ENCODE measurements around the gene UPK2. TPM values are rescaled to one million over a fixed set of nuclear protein-coding genes. Genes with fewer than 3 reads are reported as not detected.

UPK2 gene
- total and polyA plus RNA-seq, 2 of the 13 experiments (the other 11 are each of a cell fraction or from before 2014, with no cell fraction given), result not detected

GRCh38 chr11:118988280-118988679, 32.2 kb downstream of the UPK2 start:
- in situ Hi-C loops (cut with HindIII; ENCODE audit: extremely low pct_ligation_motif_present, low pct_unique_long_range_greater_than_20kb), result no loop called here
- no peak overlapping the region for H3K4me2 ChIP-seq (ENCODE audit: low read depth, low read length)
- H3K4me1 ChIP-seq (ENCODE audit: insufficient read depth, low read length), result no peaks in the 10 kb centered on the region
- H3K36me3 ChIP-seq (replicated peaks in 1 of 2; ENCODE audit: control insufficient read depth in 1 of 2, insufficient read depth in 2 of 2, low read length in 2 of 2), result no peaks in the 10 kb centered on the region
- H4K20me1 ChIP-seq (ENCODE audit: insufficient read depth, low read length), result no peaks in the 10 kb centered on the region
- no peaks in the 10 kb centered on the region for H3K9me3 ChIP-seq (ENCODE audit: low read length)
- ATAC-seq (no peak), DNase-seq (ENCODE audit: low spot score) (no peak), FAIRE-seq (no peak)
- intact Hi-C loops (cut with micrococcal nuclease; ENCODE audit: unreplicated experiment), result no loop called here
- 87% methylated on average over 5 of the region's 5 CpGs for WGBS (ENCODE audit: low lambda C conversion rate)
- BruUV-seq (replicated peaks), result no TSS peak
- POLR2A ChIA-PET, result interaction anchor here (0.7 kb wide), 1 partner anchor 42 kb away, joined by 4 read pairs; the partner anchor contains the start of gene SLC37A4
- H2AFZ ChIP-seq (ENCODE audit: low read length), result no peak overlapping the region
- H3K27ac ChIP-seq (ENCODE audit: extremely low read length, insufficient read depth, low read length), result no peak overlapping the region
- CTCF ChIA-PET (ENCODE audit: low intra/inter-chr PET ratio, low total read pairs), result no interaction called here
- no peak overlapping the region for H3K4me3 ChIP-seq (replicated peaks in 1 of 3; ENCODE audit: insufficient read depth in 1 of 3, low read depth in 2 of 3, low read length in 3 of 3)
- H3K9ac ChIP-seq (ENCODE audit: insufficient read depth, low read depth, low read length), result no peak overlapping the region
- H3K79me2 ChIP-seq (ENCODE audit: insufficient read depth, low read length), result no peaks in the 10 kb centered on the region
- no peaks in the 10 kb centered on the region for H3K27me3 ChIP-seq (ENCODE audit: control insufficient read depth in 1 of 2, insufficient read depth in 2 of 2, low read length in 2 of 2)
- no peak for TF ChIP-seq ZNF605 (CRISPR knock-in tag; IDR thresholded peaks at IDR 0.05)
- no peak for TF ChIP-seq MIER3 (CRISPR knock-in tag; IDR thresholded peaks at IDR 0.05; ENCODE audit: borderline replicate concordance)
- TF ChIP-seq THAP8 (CRISPR knock-in tag; IDR thresholded peaks at IDR 0.05; ENCODE audit: borderline replicate concordance), result no peak
- TF ChIP-seq SAFB2 (CRISPR knock-in tag; IDR thresholded peaks at IDR 0.05; ENCODE audit: borderline replicate concordance, low read depth), result no peak
- TF ChIP-seq ZNF766 (CRISPR knock-in tag; IDR thresholded peaks at IDR 0.05; ENCODE audit: borderline replicate concordance), result no peak
- no peak for TF ChIP-seq HHEX (CRISPR knock-in tag; IDR thresholded peaks at IDR 0.05)
- TF ChIP-seq ZNF281 (CRISPR knock-in tag; IDR thresholded peaks at IDR 0.05; ENCODE audit: borderline replicate concordance), result no peak
- no peak for TF ChIP-seq RBM22 (optimal IDR thresholded peaks at IDR 0.05; ENCODE audit: low read length)
- TF ChIP-seq NFKB2 (CRISPR knock-in tag; IDR thresholded peaks at IDR 0.05; ENCODE audit: borderline replicate concordance), result no peak
- no peak for TF ChIP-seq CENPX (CRISPR knock-in tag; IDR thresholded peaks at IDR 0.05)
- TF ChIP-seq TCF7 (IDR thresholded peaks at IDR 0.05; ENCODE audit: low read depth), result no peak
- TF ChIP-seq ZKSCAN1 (IDR thresholded peaks at IDR 0.05; ENCODE audit: low read length), result no peak
- no peak for TF ChIP-seq ZNF12 (CRISPR knock-in tag; IDR thresholded peaks at IDR 0.05)
- no peak for TF ChIP-seq E2F2 (CRISPR knock-in tag; IDR thresholded peaks at IDR 0.05; ENCODE audit: borderline replicate concordance)
- no peak for TF ChIP-seq NBN (conservative IDR thresholded peaks at IDR 0.05)
- TF ChIP-seq ZNF790 (CRISPR knock-in tag; IDR thresholded peaks at IDR 0.05; ENCODE audit: borderline replicate concordance), result no peak
- no peak for TF ChIP-seq ZNF430 (CRISPR knock-in tag; IDR thresholded peaks at IDR 0.05)
- TF ChIP-seq KDM4B (CRISPR knock-in tag; IDR thresholded peaks at IDR 0.05), result no peak

All from HepG2 (cell line).